Thoracic aorta (tissue), 2 donors: Measurements from ENCODE around the gene SH3TC1. TPM values are rescaled to one million over a fixed set of nuclear protein-coding genes. Genes with fewer than 3 reads are reported as not detected.

ENCODE experiments used
- ATAC-seq: fragments of 150-250 bp; one replicate; pipeline ENCODE4 v1.8.0; 2017; ENCODE audit warnings: low read depth; ENCODE audit not compliant: insufficient number of reproducible peaks, low FRiP score
- DNase-seq: peaks from one replicate; pipeline ENCODE4 v3.0.0-alpha.2; 2020; ENCODE audit warnings: low spot score
- H3K27ac ChIP-seq, 2 donors: fragments of 200-600 bp; sonication (generic); 1 replicate in 1 of 2; 2 replicates in 1 of 2; pipeline ENCODE4 v1.5.1; 2016; ENCODE audit warnings: mild to moderate bottlenecking in 2 of 2, moderate library complexity in 2 of 2
- H3K27me3 ChIP-seq: fragments of 200-600 bp; sonication (generic); replicated peaks from 2 replicates; pipeline ENCODE4 v1.6.0; 2016; ENCODE audit warnings: mild to moderate bottlenecking; ENCODE audit not compliant: insufficient read depth
- H3K36me3 ChIP-seq: fragments of 200-600 bp; sonication (generic); one replicate; pipeline ENCODE4 v1.5.1; 2016
- H3K4me1 ChIP-seq, 2 donors: fragments of 200-600 bp; sonication (generic); 1 replicate in 1 of 2; 2 replicates in 1 of 2; pipeline versions ENCODE4 v1.5.1 to v1.6.0; 2016; ENCODE audit warnings: low read depth in 2 of 2, mild to moderate bottlenecking in 1 of 2; ENCODE audit not compliant: control insufficient read depth in 1 of 2
- H3K4me3 ChIP-seq: fragments of 200-600 bp; sonication (generic); 2 replicates; pipeline ENCODE4 v1.5.1; 2016; ENCODE audit warnings: mild to moderate bottlenecking
- H3K9me3 ChIP-seq: fragments of 200-600 bp; sonication (generic); 2 replicates; pipeline ENCODE4 v1.5.1; 2016
- CTCF ChIP-seq: fragments of 200-600 bp; sonication (generic); IDR thresholded peaks from one replicate; pipeline ENCODE4 v1.5.1; 2019; ENCODE audit warnings: antibody characterized with exemption
- total RNA-seq, 2 donors: library from RNA; depleted of rRNA; stranded (reverse); fragments of >200 nt; gene quantifications; one replicate each; pipeline versions ENCODE4 v1.1.0 to v1.2.3, GENCODE V29; 2016

The SH3TC1 gene
- total RNA-seq, 2 donors from 2014 or later, result 63.2 to 68.6 TPM

GRCh38 chr4:8180310-8181093 is 18.6 kb upstream of the SH3TC1 start:
- no peaks in the 10 kb centered on the region for H3K27me3 ChIP-seq
- H3K4me3 ChIP-seq, result no peak overlapping the region
- H3K36me3 ChIP-seq, result no peaks in the 10 kb centered on the region
- no peaks in the 10 kb centered on the region for H3K9me3 ChIP-seq
- DNase-seq (no peak), ATAC-seq (no peak)
- peaks cover 0 to 8% of the 10 kb centered on the region in 2 donors for H3K4me1 ChIP-seq
- no peak overlapping the region for H3K27ac ChIP-seq
- no peak for TF ChIP-seq CTCF

GRCh38 chr4:8181119-8181518 is 18.0 kb upstream of the SH3TC1 start:
- H3K27me3 ChIP-seq, result no peaks in the 10 kb centered on the region
- peaks cover 0 to 8% of the 10 kb centered on the region in 2 donors for H3K4me1 ChIP-seq
- no peaks in the 10 kb centered on the region for H3K36me3 ChIP-seq
- H3K9me3 ChIP-seq, result no peaks in the 10 kb centered on the region
- H3K27ac ChIP-seq, result no peak overlapping the region
- no peak for ATAC-seq
- no peak for TF ChIP-seq CTCF
- DNase-seq, result no peak
- H3K4me3 ChIP-seq, result no peak overlapping the region

GRCh38 chr4:8181844-8182243 is 17.2 kb upstream of the SH3TC1 start:
- H3K27ac ChIP-seq, result no peak overlapping the region

GRCh38 chr4:8182294-8182693 is 16.8 kb upstream of the SH3TC1 start:
- H3K9me3 ChIP-seq, result no peaks in the 10 kb centered on the region
- no peak for TF ChIP-seq CTCF
- no peak overlapping the region for H3K4me3 ChIP-seq
- no peaks in the 10 kb centered on the region for H3K27me3 ChIP-seq
- peaks cover 0 to 8% of the 10 kb centered on the region in 2 donors for H3K4me1 ChIP-seq
- DNase-seq (no peak), ATAC-seq (no peak)
- no peaks in the 10 kb centered on the region for H3K36me3 ChIP-seq
- H3K27ac ChIP-seq, result no peak overlapping the region

More at GRCh38 chr4:8181844-8182243, 17.2 kb upstream of the SH3TC1 start:
- Histone ChIP-seq H3K4me3 (no peak overlapping the region), H3K9me3 (no peaks in the 10 kb centered on the region), H3K27me3 (no peaks in the 10 kb centered on the region), H3K4me1 (peaks cover 0 to 8% of the 10 kb centered on the region in 2 donors), H3K36me3 (no peaks in the 10 kb centered on the region)
- no peak for TF ChIP-seq CTCF
- ATAC-seq (no peak), DNase-seq (no peak)

GRCh38 chr4:8182858-8183725 is 16.0 kb upstream of the SH3TC1 start:
- Histone ChIP-seq H3K27ac (no peak overlapping the region), H3K4me1 (peaks cover 0 to 9% of the 10 kb centered on the region in 2 donors), H3K9me3 (no peaks in the 10 kb centered on the region), H3K27me3 (no peaks in the 10 kb centered on the region), H3K4me3 (no peak overlapping the region), H3K36me3 (no peaks in the 10 kb centered on the region)
- TF ChIP-seq CTCF, result no peak
- DNase-seq, result no peak
- no peak for ATAC-seq
